ENCODE data around the gene FAM89B.

The FAM89B gene

GRCh38 chr11:65573391-65574079 is 1.2 kb downstream of the FAM89B start:
- DNase-seq (ENCODE audit: low read depth in 3 of 3), result no peak

GRCh38 chr11:65574109-65574810 is 1.9 kb downstream of the FAM89B start:
- DNase-seq (ENCODE audit: low read depth in 3 of 3), result peak; percentile 64 to 96 (median 74)

- DNase-seq (ENCODE audit: low read depth in 3 of 3), result no peak
Observed at GRCh38 chr11:65574811-65575567, 2.7 kb downstream of the FAM89B start.

- DNase-seq (ENCODE audit: low read depth in 3 of 3), result peak in 2 of 3 experiments; percentile 49 to 77
Observed at GRCh38 chr11:65575568-65576231, 3.4 kb downstream of the FAM89B start, which contains the start of gene EHBP1L1. TSS of gene EHBP1L1 (plus strand) at chr11:65576053. CDS start at chr11:65576303, 250 bp downstream.

- no peak for DNase-seq (ENCODE audit: low read depth in 3 of 3)
Observed at GRCh38 chr11:65576232-65576866, 4.0 kb downstream of the FAM89B start.

GRCh38 chr11:65576867-65577755 is 4.8 kb downstream of the FAM89B start:
- no peak for DNase-seq (ENCODE audit: low read depth in 3 of 3)

- no peak for DNase-seq (ENCODE audit: low read depth in 3 of 3)
Observed at GRCh38 chr11:65577756-65578109, 5.4 kb downstream of the FAM89B start.

- DNase-seq (ENCODE audit: low read depth in 3 of 3), result no peak
Observed at GRCh38 chr11:65578134-65578533, 5.8 kb downstream of the FAM89B start.

GRCh38 chr11:65578667-65579066 is 6.3 kb downstream of the FAM89B start:
- no peak for DNase-seq (ENCODE audit: low read depth in 3 of 3)

- no peak for DNase-seq (ENCODE audit: low read depth in 3 of 3)
Observed at GRCh38 chr11:65579291-65579690, 7.0 kb downstream of the FAM89B start.

- no peak for DNase-seq (ENCODE audit: low read depth in 3 of 3)
Observed at GRCh38 chr11:65580031-65580692, 7.8 kb downstream of the FAM89B start.

GRCh38 chr11:65580756-65581155 is 8.4 kb downstream of the FAM89B start:
- no peak for DNase-seq (ENCODE audit: low read depth in 3 of 3)

GRCh38 chr11:65581928-65582327 is 9.6 kb downstream of the FAM89B start:
- no peak for DNase-seq (ENCODE audit: low read depth in 3 of 3)

- no peak for DNase-seq (ENCODE audit: low read depth in 3 of 3)
Observed at GRCh38 chr11:65583589-65583988, 11.3 kb downstream of the FAM89B start.

- DNase-seq (ENCODE audit: low read depth in 3 of 3), result no peak
Observed at GRCh38 chr11:65584106-65584505, 11.8 kb downstream of the FAM89B start.

- DNase-seq (ENCODE audit: low read depth in 3 of 3), result no peak
Observed at GRCh38 chr11:65584723-65585171, 12.4 kb downstream of the FAM89B start.

- no peak for DNase-seq (ENCODE audit: low read depth in 3 of 3)
Observed at GRCh38 chr11:65585396-65586246, 13.3 kb downstream of the FAM89B start.

GRCh38 chr11:65586247-65586630 is 13.9 kb downstream of the FAM89B start:
- no peak for DNase-seq (ENCODE audit: low read depth in 3 of 3)

GRCh38 chr11:65586676-65587075 is 14.3 kb downstream of the FAM89B start:
- DNase-seq (ENCODE audit: low read depth in 3 of 3), result no peak
